ENCODE data around the gene GTF2H1. TPM values are rescaled to one million over a fixed set of nuclear protein-coding genes. Genes with fewer than 3 reads are reported as not detected.
"Not testable (repeated sequence)": the region's sequence is repeated elsewhere in the genome, so short reads cannot be mapped to it uniquely, and the experiment has no call there.

Gene GTF2H1
- polyA plus RNA-seq, 4 donors, result 23.1 to 65.7 (median 27.3) TPM

- no peaks in the 10 kb centered on the region for H3K9me3 ChIP-seq (ENCODE audit: control insufficient read depth in 2 of 2, insufficient read depth in 1 of 2, low read depth in 1 of 2, low read length in 1 of 2)
- H3K27ac ChIP-seq (ENCODE audit: low read depth in 1 of 3, low read length in 2 of 3), result no peak overlapping the region
- H3K27me3 ChIP-seq (ENCODE audit: control insufficient read depth in 3 of 3, insufficient read depth in 3 of 3, low read length in 3 of 3), result no peaks in the 10 kb centered on the region
- H3K4me3 ChIP-seq (ENCODE audit: low read depth in 1 of 3, low read length in 3 of 3), result no peak overlapping the region
- WGBS, 3 donors, result 97 to 99% (median 98%) methylated on average over 4 of the region's 4 CpGs
- FAIRE-seq, result no peak
- H3K36me3 ChIP-seq (ENCODE audit: control insufficient read depth in 3 of 3, insufficient read depth in 2 of 3, low read depth in 1 of 3, low read length in 3 of 3), result peaks cover 18 to 55% (median 40%) of the 10 kb centered on the region in 3 donors
- no peaks in the 10 kb centered on the region for H3K4me1 ChIP-seq (ENCODE audit: control insufficient read depth in 3 of 3, insufficient read depth in 2 of 3, low read depth in 1 of 3, low read length in 2 of 3)
- DNase-seq, result no peak
Measured at GRCh38 chr11:18404062-18404461, 81.7 kb downstream of the GTF2H1 start.

- peaks cover 9 to 34% (median 24%) of the 10 kb centered on the region in 3 donors for H3K36me3 ChIP-seq (ENCODE audit: control insufficient read depth in 3 of 3, insufficient read depth in 2 of 3, low read depth in 1 of 3, low read length in 3 of 3)
- 7 to 49% (median 19%) methylated on average over 3 of the region's 3 CpGs for WGBS, 3 donors
- H3K9me3 ChIP-seq (ENCODE audit: control insufficient read depth in 2 of 2, insufficient read depth in 1 of 2, low read depth in 1 of 2, low read length in 1 of 2); FAIRE-seq; H3K27me3 ChIP-seq (ENCODE audit: control insufficient read depth in 3 of 3, insufficient read depth in 3 of 3, low read length in 3 of 3); H3K4me3 ChIP-seq (ENCODE audit: low read depth in 1 of 3, low read length in 3 of 3); H3K4me1 ChIP-seq (ENCODE audit: control insufficient read depth in 3 of 3, insufficient read depth in 2 of 3, low read depth in 1 of 3, low read length in 2 of 3): not testable (repeated sequence)
- peak overlapping the region in 1 of 3 donors; percentile 23 for H3K27ac ChIP-seq (ENCODE audit: low read depth in 1 of 3, low read length in 2 of 3)
- peak; percentile 36 to 84 for DNase-seq
Measured at GRCh38 chr11:18407400-18407799, 85.0 kb downstream of the GTF2H1 start.

- WGBS, 3 donors, result 93 to 95% (median 94%) methylated on average over 9 of the region's 9 CpGs
- Histone ChIP-seq H3K27me3 (ENCODE audit: control insufficient read depth in 3 of 3, insufficient read depth in 3 of 3, low read length in 3 of 3) (peaks cover 0 to 3% (median 0%) of the 10 kb centered on the region in 3 donors), H3K27ac (ENCODE audit: low read depth in 1 of 3, low read length in 2 of 3) (no peak overlapping the region), H3K36me3 (ENCODE audit: control insufficient read depth in 3 of 3, insufficient read depth in 2 of 3, low read depth in 1 of 3, low read length in 3 of 3) (peaks cover 9 to 30% (median 19%) of the 10 kb centered on the region in 3 donors), H3K9me3 (ENCODE audit: control insufficient read depth in 2 of 2, insufficient read depth in 1 of 2, low read depth in 1 of 2, low read length in 1 of 2) (no peaks in the 10 kb centered on the region), H3K4me1 (ENCODE audit: control insufficient read depth in 3 of 3, insufficient read depth in 2 of 3, low read depth in 1 of 3, low read length in 2 of 3) (no peaks in the 10 kb centered on the region), H3K4me3 (ENCODE audit: low read depth in 1 of 3, low read length in 3 of 3) (no peak overlapping the region)
- DNase-seq (no peak), FAIRE-seq (no peak)
Measured at GRCh38 chr11:18408558-18409291, 86.4 kb downstream of the GTF2H1 start.

- Histone ChIP-seq H3K9me3 (ENCODE audit: control insufficient read depth in 2 of 2, insufficient read depth in 1 of 2, low read depth in 1 of 2, low read length in 1 of 2) (no peaks in the 10 kb centered on the region), H3K27me3 (ENCODE audit: control insufficient read depth in 3 of 3, insufficient read depth in 3 of 3, low read length in 3 of 3) (peaks cover 0 to 3% (median 0%) of the 10 kb centered on the region in 3 donors), H3K4me1 (ENCODE audit: control insufficient read depth in 3 of 3, insufficient read depth in 2 of 3, low read depth in 1 of 3, low read length in 2 of 3) (no peaks in the 10 kb centered on the region), H3K27ac (ENCODE audit: low read depth in 1 of 3, low read length in 2 of 3) (no peak overlapping the region), H3K36me3 (ENCODE audit: control insufficient read depth in 3 of 3, insufficient read depth in 2 of 3, low read depth in 1 of 3, low read length in 3 of 3) (no peaks in the 10 kb centered on the region), H3K4me3 (ENCODE audit: low read depth in 1 of 3, low read length in 3 of 3) (no peak overlapping the region)
- WGBS, 3 donors, result 57 to 69% (median 65%) methylated on average over 3 of the region's 3 CpGs
- DNase-seq (no peak), FAIRE-seq (no peak)
Measured at GRCh38 chr11:18416459-18416858, 94.1 kb downstream of the GTF2H1 start.

Other genes starting within 250 kb of the GTF2H1 start
- 10 to 100 TPM in 3 of 4 donors, 1 to 10 TPM in 1; 10.0 to 21.9 (median 12.1) TPM for gene SAAL1, start 216.5 kb upstream of the GTF2H1 start, polyA plus RNA-seq
- gene MRGPRX3, start 190.0 kb upstream of the GTF2H1 start, polyA plus RNA-seq, result not detected
- gene MRGPRX4, start 149.7 kb upstream of the GTF2H1 start, polyA plus RNA-seq, result not detected
- gene SAA4, start 85.8 kb upstream of the GTF2H1 start, polyA plus RNA-seq, result under 1 TPM in 1 of 4 donors, not detected in 3; 0.15 TPM
- gene SAA2, start 73.9 kb upstream of the GTF2H1 start, polyA plus RNA-seq, result 1 to 10 TPM in 3 of 4 donors, not detected in 1; 1.1 to 9.2 (median 4.9) TPM
- 10 to 100 TPM in 1 of 4 donors, 1 to 10 TPM in 2, not detected in 1; 3.0 to 64.0 (median 9.8) TPM for gene SAA1, start 56.3 kb upstream of the GTF2H1 start, polyA plus RNA-seq
- 10 to 100 TPM in 3 of 4 donors, 1 to 10 TPM in 1; 9.0 to 25.0 (median 12.5) TPM for gene HPS5, start 427 bp upstream of the GTF2H1 start, polyA plus RNA-seq
- gene LDHA, start 72.0 kb downstream of the GTF2H1 start, polyA plus RNA-seq, result 100 to 1,000 TPM; 349 to 825 (median 616) TPM
- gene LDHC, start 89.8 kb downstream of the GTF2H1 start, polyA plus RNA-seq, result 1 to 10 TPM in 2 of 4 donors, under 1 TPM in 2; 0.06 to 5.1 (median 2.5) TPM
- gene LDHAL6A, start 133.3 kb downstream of the GTF2H1 start, polyA plus RNA-seq, result under 1 TPM in 2 of 4 donors, not detected in 2; 0.04 to 0.19 TPM
- gene TSG101, start 204.4 kb downstream of the GTF2H1 start, polyA plus RNA-seq, result 10 to 100 TPM; 52.6 to 80.5 (median 75.6) TPM

Data from small intestine (tissue), 7 donors.